ENCODE results near the gene USO1. TPM values are rescaled to one million over a fixed set of nuclear protein-coding genes. Genes with fewer than 3 reads are reported as not detected.
"Not testable (repeated sequence)": the region's sequence is repeated elsewhere in the genome, so short reads cannot be mapped to it uniquely, and the experiment has no call there.

USO1 gene
- total RNA-seq, 1 donor = 203 TPM

GRCh38 chr4:75683482-75684155 lies 40.8 kb upstream of the USO1 start:
- no peak overlapping the region for H3K4me3 ChIP-seq (ENCODE audit: low read depth, low read length)
- DNase-seq (ENCODE audit: low read depth) = no peak
- TF ChIP-seq CTCF (IDR thresholded peaks at IDR 0.05; ENCODE audit: insufficient read depth, low read depth, low read length) = no peak

GRCh38 chr4:75685546-75686189 lies 38.7 kb upstream of the USO1 start:
- no peak for DNase-seq (ENCODE audit: low read depth)
- H3K4me3 ChIP-seq (ENCODE audit: low read depth, low read length) = no peak overlapping the region
- no peak for TF ChIP-seq CTCF (IDR thresholded peaks at IDR 0.05; ENCODE audit: insufficient read depth, low read depth, low read length)

- no peak overlapping the region for H3K4me3 ChIP-seq (ENCODE audit: low read depth, low read length)
- no peak for TF ChIP-seq CTCF (IDR thresholded peaks at IDR 0.05; ENCODE audit: insufficient read depth, low read depth, low read length)
- no peak for DNase-seq (ENCODE audit: low read depth)
These were observed 38.0 kb upstream of the USO1 start for GRCh38 chr4:75686346-75686745.

GRCh38 chr4:75687125-75687524 lies 37.3 kb upstream of the USO1 start:
- not testable (repeated sequence) for DNase-seq (ENCODE audit: low read depth); H3K4me3 ChIP-seq (ENCODE audit: low read depth, low read length)

- not testable (repeated sequence) for DNase-seq (ENCODE audit: low read depth); H3K4me3 ChIP-seq (ENCODE audit: low read depth, low read length)
These were observed 32.3 kb upstream of the USO1 start for GRCh38 chr4:75692066-75692465.

GRCh38 chr4:75696071-75696470 lies 28.3 kb upstream of the USO1 start:
- no peak for TF ChIP-seq CTCF (IDR thresholded peaks at IDR 0.05; ENCODE audit: insufficient read depth, low read depth, low read length)
- no peak for DNase-seq (ENCODE audit: low read depth)

GRCh38 chr4:75696581-75696980 lies 27.8 kb upstream of the USO1 start:
- no peak for TF ChIP-seq CTCF (IDR thresholded peaks at IDR 0.05; ENCODE audit: insufficient read depth, low read depth, low read length)
- DNase-seq (ENCODE audit: low read depth) = no peak
- no peak overlapping the region for H3K4me3 ChIP-seq (ENCODE audit: low read depth, low read length)

More at GRCh38 chr4:75696071-75696470, 28.3 kb upstream of the USO1 start:
- no peak overlapping the region for H3K4me3 ChIP-seq (ENCODE audit: low read depth, low read length)
